SK-N-SH treated with all-trans-retinoic acid at 6 μM for 48 hours (cell line): ENCODE measurements around the gene IRAG1.

Experiments used
- ATAC-seq: fragments of 200-7000 bp; cut with Tn5 transposase; 3 replicates; pipeline ENCODE4 v1.9.1; 2020; ENCODE audit warnings: mild to moderate bottlenecking, moderate library complexity
- ARNTL ChIP-seq: fragments of 450-650 bp; formaldehyde crosslinking; IDR thresholded peaks from 2 replicates; pipeline ENCODE4 v1.5.0; 2020; ENCODE audit warnings: low read depth, mild to moderate bottlenecking, moderate library complexity, borderline replicate concordance
- BACH2 ChIP-seq: fragments of 250-450 bp; sonication (Bioruptor Pico); IDR thresholded peaks from 2 replicates; pipeline ENCODE4 v1.9.0; 2021; ENCODE audit warnings: mild to moderate bottlenecking, borderline replicate concordance
- CREB5 ChIP-seq: fragments of 250-450 bp; sonication (Bioruptor Pico); IDR thresholded peaks from 2 replicates; pipeline ENCODE4 v1.5.1; 2020; ENCODE audit warnings: low read depth, mild to moderate bottlenecking, moderate library complexity
- CSDC2 ChIP-seq: fragments of 250-450 bp; sonication (Bioruptor Pico); IDR thresholded peaks from 2 replicates; pipeline ENCODE4 v1.5.0; 2020; ENCODE audit warnings: mild to moderate bottlenecking, moderate library complexity
- CSRNP3 ChIP-seq: fragments of 250-450 bp; sonication (Bioruptor Pico); IDR thresholded peaks from 2 replicates; pipeline ENCODE4 v1.5.1; 2021; ENCODE audit warnings: mild to moderate bottlenecking, moderate library complexity
- ESRRG ChIP-seq: fragments of 250-450 bp; sonication (Bioruptor Pico); IDR thresholded peaks from 2 replicates; pipeline ENCODE4 v1.6.1; 2021; ENCODE audit warnings: mild to moderate bottlenecking
- GLIS3 ChIP-seq: fragments of 250-450 bp; sonication (Bioruptor Pico); IDR thresholded peaks from 2 replicates; pipeline ENCODE4 v1.5.0; 2020; ENCODE audit warnings: mild to moderate bottlenecking, moderate library complexity
- ISL1 ChIP-seq: fragments of 250-450 bp; sonication (Bioruptor Pico); IDR thresholded peaks from 2 replicates; pipeline ENCODE4 v2.1.2; 2022; ENCODE audit warnings: mild to moderate bottlenecking, moderate library complexity
- OSR1 ChIP-seq: fragments of 250-450 bp; sonication (Bioruptor Pico); IDR thresholded peaks from 2 replicates; pipeline ENCODE4 v1.8.0; 2022; ENCODE audit warnings: moderate library complexity, mild to moderate bottlenecking, inconsistent platforms
- PPARA ChIP-seq: fragments of 250-450 bp; sonication (Bioruptor Pico); IDR thresholded peaks from 2 replicates; pipeline ENCODE4 v1.5.0; 2020; ENCODE audit warnings: mild to moderate bottlenecking, borderline replicate concordance
- RARB ChIP-seq: fragments of 250-450 bp; sonication (Bioruptor Pico); IDR thresholded peaks from 2 replicates; pipeline ENCODE4 v1.8.0; 2021; ENCODE audit warnings: mild to moderate bottlenecking, moderate library complexity
- SNAI2 ChIP-seq: fragments of 250-450 bp; sonication (Bioruptor Pico); IDR thresholded peaks from 2 replicates; pipeline ENCODE4 v1.5.0; 2020; ENCODE audit warnings: mild to moderate bottlenecking, moderate library complexity
- TCF4 ChIP-seq: fragments of 250-450 bp; sonication (Bioruptor Pico); IDR thresholded peaks from 2 replicates; pipeline ENCODE4 v1.8.0; 2021; ENCODE audit warnings: mild to moderate bottlenecking, moderate library complexity, borderline replicate concordance
- TOX ChIP-seq: fragments of 250-450 bp; sonication (Bioruptor Pico); IDR thresholded peaks from 2 replicates; pipeline ENCODE4 v1.8.0; 2021; ENCODE audit warnings: mild to moderate bottlenecking, moderate library complexity, borderline replicate concordance
- TSHZ2 ChIP-seq: fragments of 250-450 bp; sonication (Bioruptor Pico); IDR thresholded peaks from 2 replicates; pipeline ENCODE4 v1.5.0; 2020; ENCODE audit warnings: mild to moderate bottlenecking, moderate library complexity
- ZC3H10 ChIP-seq: fragments of 250-450 bp; sonication (Bioruptor Pico); IDR thresholded peaks from 2 replicates; pipeline ENCODE4 v1.5.1; 2021; ENCODE audit warnings: mild to moderate bottlenecking, moderate library complexity
- ZFP30 ChIP-seq: fragments of 450-650 bp; formaldehyde crosslinking; IDR thresholded peaks from 2 replicates; pipeline ENCODE4 v1.5.0; 2022; ENCODE audit warnings: mild to moderate bottlenecking, moderate library complexity
- ZNF565 ChIP-seq: fragments of 450-650 bp; formaldehyde crosslinking; conservative IDR thresholded peaks from 2 replicates; pipeline ENCODE4 v1.5.0; 2020; ENCODE audit warnings: low read depth, mild to moderate bottlenecking, moderate library complexity
- ZNF70 ChIP-seq: fragments of 450-650 bp; formaldehyde crosslinking; IDR thresholded peaks from 2 replicates; pipeline ENCODE4 v1.5.0; 2020; ENCODE audit warnings: mild to moderate bottlenecking, moderate library complexity
- ZNF8 ChIP-seq: fragments of 450-650 bp; formaldehyde crosslinking; IDR thresholded peaks from 2 replicates; pipeline ENCODE4 v1.5.0; 2020; ENCODE audit warnings: mild to moderate bottlenecking, moderate library complexity

The IRAG1 gene

GRCh38 chr11:10654811-10655150, 38.8 kb downstream of the IRAG1 start:
- ATAC-seq = no peak
- no peak for TF ChIP-seq TOX (CRISPR knock-in tag)

GRCh38 chr11:10653946-10654810, 39.4 kb downstream of the IRAG1 start:
- ATAC-seq = peak; percentile 84
- TF ChIP-seq ZC3H10 (no peak), CSDC2 (no peak), ZNF70 (CRISPR knock-in tag) (no peak), ESRRG (CRISPR knock-in tag) (no peak), ZNF8 (CRISPR knock-in tag) (no peak), TOX (CRISPR knock-in tag) (no peak), ZFP30 (CRISPR knock-in tag) (no peak), CSRNP3 (CRISPR knock-in tag) (no peak), TCF4 (no peak), PPARA (CRISPR knock-in tag) (no peak), ISL1 (CRISPR knock-in tag) (no peak), GLIS3 (no peak), ARNTL (CRISPR knock-in tag) (no peak), RARB (CRISPR knock-in tag) (no peak)
- TF ChIP-seq, all 23 proteins: peak for 0

- TF ChIP-seq ZNF565 (CRISPR knock-in tag) (no peak), ARNTL (CRISPR knock-in tag) (no peak), TSHZ2 (no peak), GLIS3 (no peak), ZC3H10 (no peak), CSDC2 (no peak), TOX (CRISPR knock-in tag) (no peak), SNAI2 (no peak), RARB (CRISPR knock-in tag) (no peak), ISL1 (CRISPR knock-in tag) (no peak), PPARA (CRISPR knock-in tag) (no peak), OSR1 (CRISPR knock-in tag) (no peak), ZNF70 (CRISPR knock-in tag) (no peak), ZFP30 (CRISPR knock-in tag) (no peak), TCF4 (no peak), BACH2 (CRISPR knock-in tag) (no peak)
- no peak for ATAC-seq
These were observed 40.3 kb downstream of the IRAG1 start for GRCh38 chr11:10653261-10653660.

- ATAC-seq = no peak
- TF ChIP-seq ZFP30 (CRISPR knock-in tag) (no peak), OSR1 (CRISPR knock-in tag) (no peak), ESRRG (CRISPR knock-in tag) (no peak), RARB (CRISPR knock-in tag) (no peak), ZC3H10 (no peak), ARNTL (CRISPR knock-in tag) (no peak), BACH2 (CRISPR knock-in tag) (no peak), ZNF565 (CRISPR knock-in tag) (no peak), SNAI2 (no peak), CREB5 (no peak), CSRNP3 (CRISPR knock-in tag) (no peak), ZNF70 (CRISPR knock-in tag) (no peak), ZNF8 (CRISPR knock-in tag) (no peak), TOX (CRISPR knock-in tag) (no peak)
- TF ChIP-seq, all 23 proteins: peak for 0
These were observed 41.7 kb downstream of the IRAG1 start for GRCh38 chr11:10651656-10652361.
